Measurements from ENCODE around the gene SREBF2. TPM values are rescaled to one million over a fixed set of nuclear protein-coding genes. Genes with fewer than 3 reads are reported as not detected.

Gene SREBF2
- total and polyA plus RNA-seq, 2 experiments from 2014 or later, result 113 to 114 TPM

DNA sequence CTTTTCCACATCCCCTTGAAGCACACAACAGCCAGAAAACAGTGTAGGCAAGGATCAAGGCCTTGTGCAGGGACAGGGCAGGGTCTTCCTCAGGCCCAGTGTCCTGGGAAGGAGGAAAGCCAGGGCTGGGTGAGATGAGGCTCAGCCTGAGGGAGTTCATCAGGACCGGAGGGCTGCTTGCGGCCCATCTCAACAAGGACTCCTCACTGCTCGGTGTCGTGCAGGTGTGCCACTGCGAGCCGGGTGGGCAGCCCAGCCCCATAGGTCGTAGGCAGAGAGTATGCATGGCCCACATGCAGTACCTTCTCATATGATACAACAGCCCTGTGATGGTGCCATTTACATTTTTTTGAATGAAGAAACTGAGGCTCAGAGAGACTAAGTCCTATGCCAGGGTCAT is 69.1 kb downstream of the SREBF2 start:
- TF ChIP-seq EZH2phosphoT487 (IDR thresholded peaks at IDR 0.05; ENCODE audit: low read depth, severe bottlenecking, unreplicated experiment) (no peak), EZH2 (IDR thresholded peaks at IDR 0.05; ENCODE audit: borderline replicate concordance) (no peak)
- TF ChIP-seq, protein P1, sequence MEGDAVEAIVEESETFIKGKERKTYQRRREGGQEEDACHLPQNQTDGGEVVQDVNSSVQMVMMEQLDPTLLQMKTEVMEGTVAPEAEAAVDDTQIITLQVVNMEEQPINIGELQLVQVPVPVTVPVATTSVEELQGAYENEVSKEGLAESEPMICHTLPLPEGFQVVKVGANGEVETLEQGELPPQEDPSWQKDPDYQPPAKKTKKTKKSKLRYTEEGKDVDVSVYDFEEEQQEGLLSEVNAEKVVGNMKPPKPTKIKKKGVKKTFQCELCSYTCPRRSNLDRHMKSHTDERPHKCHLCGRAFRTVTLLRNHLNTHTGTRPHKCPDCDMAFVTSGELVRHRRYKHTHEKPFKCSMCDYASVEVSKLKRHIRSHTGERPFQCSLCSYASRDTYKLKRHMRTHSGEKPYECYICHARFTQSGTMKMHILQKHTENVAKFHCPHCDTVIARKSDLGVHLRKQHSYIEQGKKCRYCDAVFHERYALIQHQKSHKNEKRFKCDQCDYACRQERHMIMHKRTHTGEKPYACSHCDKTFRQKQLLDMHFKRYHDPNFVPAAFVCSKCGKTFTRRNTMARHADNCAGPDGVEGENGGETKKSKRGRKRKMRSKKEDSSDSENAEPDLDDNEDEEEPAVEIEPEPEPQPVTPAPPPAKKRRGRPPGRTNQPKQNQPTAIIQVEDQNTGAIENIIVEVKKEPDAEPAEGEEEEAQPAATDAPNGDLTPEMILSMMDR (IDR thresholded peaks at IDR 0.05; ENCODE audit: poor library complexity), result no peak
- H3K4me3 ChIP-seq, result no peak overlapping the region
- no peak for DNase-seq (ENCODE audit: low spot score)
- 97% methylated on average over 4 of the region's 7 CpGs for WGBS (ENCODE audit: low lambda C conversion rate, missing lambda C conversion rate)
- no peak overlapping the region for H2AFZ ChIP-seq
- H4K20me1 ChIP-seq (ENCODE audit: insufficient read depth, poor library complexity, severe bottlenecking), result peaks cover 3% of the 10 kb centered on the region
- no peaks in the 10 kb centered on the region for H3K36me3 ChIP-seq (replicated peaks; ENCODE audit: insufficient read depth, low read depth)
- H3K9me2 ChIP-seq (replicated peaks; ENCODE audit: insufficient read depth), result no peaks in the 10 kb centered on the region
- H3K9me3 ChIP-seq (ENCODE audit: low read depth), result no peaks in the 10 kb centered on the region
- H3K27ac ChIP-seq, result no peak overlapping the region
- no peaks in the 10 kb centered on the region for H3K79me2 ChIP-seq
- no peaks in the 10 kb centered on the region for H3K4me1 ChIP-seq (ENCODE audit: insufficient read depth)
- H3K4me2 ChIP-seq, result no peak overlapping the region
- H3K27me3 ChIP-seq, result no peaks in the 10 kb centered on the region

DNA sequence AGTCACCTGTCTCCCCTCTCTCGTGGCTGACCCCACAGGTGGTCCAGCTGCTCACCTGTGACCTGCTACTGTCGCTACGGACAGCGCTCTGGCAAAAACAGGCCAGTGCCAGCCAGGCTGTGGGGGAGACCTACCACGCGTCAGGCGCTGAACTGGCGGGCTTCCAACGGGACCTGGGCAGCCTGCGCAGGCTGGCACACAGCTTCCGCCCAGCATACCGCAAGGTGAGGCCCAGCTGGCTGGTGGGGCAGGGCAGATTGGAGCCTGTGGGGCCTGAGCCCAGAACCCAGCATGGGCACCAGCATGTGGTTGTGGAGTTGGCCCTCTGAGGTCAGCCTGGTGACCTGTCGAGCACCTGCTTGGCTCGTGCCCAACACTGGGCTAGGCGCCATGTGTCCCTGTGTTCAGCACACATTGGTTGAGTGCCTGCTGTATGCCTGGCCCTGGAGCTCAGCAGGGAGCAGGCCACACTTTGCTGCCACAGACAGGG is 70.1 kb downstream of the SREBF2 start:
- no peaks in the 10 kb centered on the region for H3K9me3 ChIP-seq (ENCODE audit: low read depth)

DNA sequence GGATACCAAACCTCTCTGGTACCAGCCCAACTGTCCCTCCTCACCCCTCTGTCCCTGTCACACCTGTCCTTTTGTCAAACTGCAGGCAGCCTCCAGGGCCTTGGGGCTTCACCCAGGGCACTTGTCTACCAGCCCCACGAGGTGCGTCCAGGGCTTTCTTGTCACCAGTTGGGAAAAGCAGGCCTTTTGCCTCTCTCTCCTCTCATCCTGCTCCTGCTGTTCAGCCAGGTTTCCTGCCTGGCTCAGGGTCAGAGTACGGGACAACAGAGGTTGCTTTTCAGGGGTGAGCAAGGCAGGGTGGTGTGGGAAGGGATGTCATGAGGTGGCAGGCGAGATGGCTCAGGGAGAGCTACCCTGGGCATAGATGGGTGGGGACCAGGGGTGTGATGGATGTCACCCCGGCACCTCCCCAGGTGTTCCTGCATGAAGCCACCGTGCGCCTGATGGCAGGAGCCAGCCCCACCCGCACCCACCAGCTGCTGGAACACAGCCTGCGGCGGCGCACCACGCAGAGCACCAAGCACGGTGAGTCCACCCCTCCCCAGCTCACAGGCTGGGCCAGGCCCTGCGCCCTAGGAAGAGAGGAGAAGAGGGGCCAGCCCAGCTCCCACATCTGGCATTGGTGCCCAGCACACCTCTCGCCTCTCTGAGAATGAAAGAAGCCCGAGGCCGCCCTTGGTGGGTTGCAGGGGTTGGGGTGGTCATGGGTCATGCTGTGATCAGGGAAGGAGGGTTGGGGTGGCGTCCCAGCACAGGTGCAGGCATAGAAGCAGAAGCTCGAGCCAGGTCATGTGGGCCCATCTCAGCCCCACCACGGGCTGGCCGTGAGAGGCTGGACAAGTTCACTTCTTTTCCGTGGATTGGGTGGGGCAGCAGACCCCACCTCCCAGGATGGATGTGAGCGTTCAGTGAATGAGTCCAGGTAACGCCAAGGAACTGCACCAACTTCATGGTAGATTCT is 71.8 kb downstream of the SREBF2 start:
- no peak for TF ChIP-seq EZH2 (IDR thresholded peaks at IDR 0.05; ENCODE audit: borderline replicate concordance)
- TF ChIP-seq, protein P1 (IDR thresholded peaks at IDR 0.05; ENCODE audit: poor library complexity), result no peak
- TF ChIP-seq EZH2phosphoT487 (IDR thresholded peaks at IDR 0.05; ENCODE audit: low read depth, severe bottlenecking, unreplicated experiment), result no peak
- no peak overlapping the region for H3K27ac ChIP-seq
- peaks cover 9% of the 10 kb centered on the region for H3K27me3 ChIP-seq
- no peaks in the 10 kb centered on the region for H3K79me2 ChIP-seq
- H3K4me3 ChIP-seq, result no peak overlapping the region
- H3K9me3 ChIP-seq (ENCODE audit: low read depth), result no peaks in the 10 kb centered on the region
- H3K36me3 ChIP-seq (replicated peaks; ENCODE audit: insufficient read depth, low read depth), result no peaks in the 10 kb centered on the region
- H2AFZ ChIP-seq, result no peak overlapping the region
- no peak overlapping the region for H3K4me2 ChIP-seq
- WGBS (ENCODE audit: low lambda C conversion rate, missing lambda C conversion rate), result 95% methylated on average over 24 of the region's 24 CpGs
- H3K4me1 ChIP-seq (ENCODE audit: insufficient read depth), result no peaks in the 10 kb centered on the region
- peaks cover 19% of the 10 kb centered on the region for H4K20me1 ChIP-seq (ENCODE audit: insufficient read depth, poor library complexity, severe bottlenecking)
- no peaks in the 10 kb centered on the region for H3K9me2 ChIP-seq (replicated peaks; ENCODE audit: insufficient read depth)
- no peak for DNase-seq (ENCODE audit: low spot score)

More for the DNA sequence above, 70.1 kb downstream of the SREBF2 start:
- H3K79me2 ChIP-seq, result no peaks in the 10 kb centered on the region
- 97% methylated on average over 13 of the region's 15 CpGs for WGBS (ENCODE audit: low lambda C conversion rate, missing lambda C conversion rate)
- H4K20me1 ChIP-seq (ENCODE audit: insufficient read depth, poor library complexity, severe bottlenecking), result peaks cover 10% of the 10 kb centered on the region
- H3K9me2 ChIP-seq (replicated peaks; ENCODE audit: insufficient read depth), result no peaks in the 10 kb centered on the region
- H3K4me1 ChIP-seq (ENCODE audit: insufficient read depth), result no peaks in the 10 kb centered on the region
- H3K36me3 ChIP-seq (replicated peaks; ENCODE audit: insufficient read depth, low read depth), result no peaks in the 10 kb centered on the region
- DNase-seq (ENCODE audit: low spot score), result no peak
- H3K27ac ChIP-seq, result no peak overlapping the region
- TF ChIP-seq EZH2 (IDR thresholded peaks at IDR 0.05; ENCODE audit: borderline replicate concordance), result no peak
- TF ChIP-seq, protein P1 (IDR thresholded peaks at IDR 0.05; ENCODE audit: poor library complexity), result no peak
- no peaks in the 10 kb centered on the region for H3K27me3 ChIP-seq
- no peak overlapping the region for H2AFZ ChIP-seq
- no peak overlapping the region for H3K4me3 ChIP-seq
- H3K4me2 ChIP-seq, result no peak overlapping the region
